Dendritic cell treated with granulocyte-macrophage colony-stimulating factor and Interleukin-4, amounts not matched to agents 40 ng/mL and 50 ng/mL, for 4 days (primary cell): Measurements from ENCODE around the gene SLC31A1.
"Not testable (repeated sequence)": the region's sequence is repeated elsewhere in the genome, so short reads cannot be mapped to it uniquely, and the experiment has no call there.

Experiments used
- H3K27ac Mint-ChIP-seq: one replicate; pipeline ENCODE4 v1.8.0; 2022; ENCODE audit warnings: mild to moderate bottlenecking, mixed read lengths
- H3K27me3 Mint-ChIP-seq: one replicate; pipeline ENCODE4 v1.8.0; 2022; ENCODE audit warnings: mild to moderate bottlenecking, mixed read lengths
- H3K36me3 Mint-ChIP-seq: one replicate; pipeline ENCODE4 v1.8.0; 2022; ENCODE audit warnings: low read depth, mixed read lengths
- H3K4me1 Mint-ChIP-seq: one replicate; pipeline ENCODE4 v1.8.0; 2022; ENCODE audit warnings: low read depth, mixed read lengths
- H3K4me3 Mint-ChIP-seq: one replicate; pipeline ENCODE4 v1.8.0; 2022; ENCODE audit warnings: mild to moderate bottlenecking, moderate library complexity, mixed read lengths
- H3K9me3 Mint-ChIP-seq: one replicate; pipeline ENCODE4 v1.8.0; 2022; ENCODE audit warnings: mixed read lengths
- intact Hi-C: fragments of 100-400 bp; cut with micrococcal nuclease; formaldehyde crosslinking; loops from one replicate; pipeline ENCODE4 v1.15.0; 2022

Gene SLC31A1

GRCh38 chr9:113293285-113293878 lies 72.0 kb downstream of the SLC31A1 start:
- intact Hi-C loops: no loop called here
- H3K27ac Mint-ChIP-seq: no peak overlapping the region
- peaks cover 6% of the 10 kb centered on the region for H3K4me1 Mint-ChIP-seq
- no peaks in the 10 kb centered on the region for H3K27me3 Mint-ChIP-seq
- peaks cover 53% of the 10 kb centered on the region for H3K36me3 Mint-ChIP-seq
- H3K4me3 Mint-ChIP-seq: no peak overlapping the region
- no peaks in the 10 kb centered on the region for H3K9me3 Mint-ChIP-seq

DNA sequence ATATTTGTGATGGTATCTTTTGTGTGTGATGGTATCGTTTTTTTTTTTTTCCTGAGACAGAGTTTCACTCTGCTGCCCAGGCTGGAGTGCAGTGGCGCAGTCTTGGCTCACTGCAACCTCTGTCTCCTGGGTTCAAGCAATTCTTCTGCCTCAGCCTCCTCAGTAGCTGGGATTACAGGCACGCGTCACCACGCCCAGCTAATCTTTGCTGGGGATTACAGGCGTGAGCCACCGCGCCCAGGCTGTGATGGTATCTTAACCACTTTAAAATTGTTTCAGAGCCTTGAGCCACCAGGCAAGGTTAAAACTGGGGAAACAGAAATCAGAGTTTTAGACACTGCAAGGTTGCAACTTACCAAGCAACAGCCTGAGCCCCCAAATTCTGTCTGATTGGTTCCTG lies 74.9 kb downstream of the SLC31A1 start:
- H3K27ac Mint-ChIP-seq, H3K27me3 Mint-ChIP-seq, H3K9me3 Mint-ChIP-seq, H3K4me3 Mint-ChIP-seq, intact Hi-C loops: not testable (repeated sequence)
- H3K4me1 Mint-ChIP-seq: peaks cover 18% of the 10 kb centered on the region
- H3K36me3 Mint-ChIP-seq: peaks cover 24% of the 10 kb centered on the region

- intact Hi-C loops: no loop called here
- no peaks in the 10 kb centered on the region for H3K9me3 Mint-ChIP-seq
- no peaks in the 10 kb centered on the region for H3K27me3 Mint-ChIP-seq
- no peak overlapping the region for H3K27ac Mint-ChIP-seq
- H3K36me3 Mint-ChIP-seq: peaks cover 17% of the 10 kb centered on the region
- no peak overlapping the region for H3K4me3 Mint-ChIP-seq
- H3K4me1 Mint-ChIP-seq: peaks cover 18% of the 10 kb centered on the region
Measured at GRCh38 chr9:113296796-113297558, 75.6 kb downstream of the SLC31A1 start.

- no peak overlapping the region for H3K4me3 Mint-ChIP-seq
- H3K9me3 Mint-ChIP-seq: no peaks in the 10 kb centered on the region
- H3K4me1 Mint-ChIP-seq: peaks cover 18% of the 10 kb centered on the region
- intact Hi-C loops: no loop called here
- no peak overlapping the region for H3K27ac Mint-ChIP-seq
- H3K36me3 Mint-ChIP-seq: peaks cover 3% of the 10 kb centered on the region
- H3K27me3 Mint-ChIP-seq: peaks cover 1% of the 10 kb centered on the region
Measured at GRCh38 chr9:113298311-113298710, 77.0 kb downstream of the SLC31A1 start.

DNA sequence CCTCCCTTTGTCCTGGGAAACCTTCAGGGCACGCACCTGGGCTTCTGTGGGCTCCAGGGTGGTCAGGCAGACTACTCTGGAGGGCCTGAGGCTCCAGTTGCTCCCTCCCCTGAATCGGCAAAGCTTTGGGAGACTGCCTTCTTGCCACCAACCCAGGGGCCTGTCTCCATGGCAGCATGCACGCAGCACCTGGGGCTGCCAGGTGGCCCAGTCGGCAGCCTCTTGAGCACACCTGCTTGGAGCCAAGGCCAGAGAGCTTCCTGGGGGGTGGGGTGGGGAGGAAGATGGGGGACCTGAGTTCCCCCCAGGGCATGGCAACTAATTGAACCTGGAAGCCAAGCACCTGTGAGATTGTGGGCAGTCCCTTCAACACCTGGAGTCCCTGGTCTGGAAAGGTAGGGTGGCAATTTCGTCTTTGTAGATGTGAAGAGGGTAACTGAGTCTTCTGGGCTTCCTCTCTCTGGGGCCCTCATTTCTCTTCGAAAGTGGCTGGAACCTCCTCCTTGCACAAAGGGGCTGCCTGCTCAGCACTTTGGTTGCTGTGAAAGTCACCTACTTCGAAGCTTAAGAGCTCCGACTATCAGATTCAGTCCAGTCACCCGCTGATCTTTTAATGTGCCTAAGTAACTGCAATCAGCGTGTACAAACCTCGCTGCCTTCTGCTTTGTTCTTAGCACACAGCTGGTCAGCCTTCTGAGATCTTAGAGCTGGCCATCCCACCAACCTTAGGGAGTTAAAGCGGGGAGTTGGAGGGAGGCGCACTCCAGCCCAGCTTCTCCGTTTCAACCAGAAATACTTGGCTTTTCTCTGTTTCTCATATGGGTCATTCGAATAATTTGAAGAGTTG lies 77.8 kb downstream of the SLC31A1 start:
- no peak overlapping the region for H3K4me3 Mint-ChIP-seq
- no peaks in the 10 kb centered on the region for H3K9me3 Mint-ChIP-seq
- peaks cover 18% of the 10 kb centered on the region for H3K4me1 Mint-ChIP-seq
- intact Hi-C loops: no loop called here
- peaks cover 1% of the 10 kb centered on the region for H3K27me3 Mint-ChIP-seq
- no peak overlapping the region for H3K27ac Mint-ChIP-seq
- no peaks in the 10 kb centered on the region for H3K36me3 Mint-ChIP-seq

- H3K9me3 Mint-ChIP-seq: no peaks in the 10 kb centered on the region
- no peaks in the 10 kb centered on the region for H3K36me3 Mint-ChIP-seq
- intact Hi-C loops: no loop called here
- no peak overlapping the region for H3K4me3 Mint-ChIP-seq
- peaks cover 1% of the 10 kb centered on the region for H3K27me3 Mint-ChIP-seq
- peak overlapping the region; percentile 22 for H3K27ac Mint-ChIP-seq
- H3K4me1 Mint-ChIP-seq: peaks cover 18% of the 10 kb centered on the region
Measured at GRCh38 chr9:113299800-113300292, 78.5 kb downstream of the SLC31A1 start.

DNA sequence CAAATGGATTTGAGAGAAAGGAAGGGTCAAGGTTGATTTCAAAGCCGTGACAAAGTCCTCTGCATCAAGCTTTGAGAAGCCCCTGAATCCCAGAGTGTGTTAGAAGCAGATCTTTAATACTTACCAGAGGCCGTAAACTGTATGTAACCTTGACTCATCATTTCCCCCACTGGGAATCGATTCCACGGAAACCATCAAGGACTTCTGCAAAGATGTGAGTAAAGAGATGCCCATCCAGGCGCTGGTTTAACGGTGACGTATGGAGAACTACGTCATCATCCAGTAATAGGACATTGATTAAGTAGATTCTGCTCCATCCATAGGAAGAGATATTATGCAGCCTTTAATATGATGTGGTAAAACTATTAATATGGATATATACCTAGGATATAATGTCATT lies 80.2 kb downstream of the SLC31A1 start:
- Mint-ChIP-seq H3K4me3 (no peak overlapping the region), H3K27me3 (peaks cover 1% of the 10 kb centered on the region), H3K9me3 (no peaks in the 10 kb centered on the region), H3K36me3 (no peaks in the 10 kb centered on the region), H3K4me1 (peaks cover 23% of the 10 kb centered on the region), H3K27ac (no peak overlapping the region)
- intact Hi-C loops: no loop called here

- intact Hi-C loops: no loop called here
- no peaks in the 10 kb centered on the region for H3K36me3 Mint-ChIP-seq
- H3K27ac Mint-ChIP-seq: no peak within 1 kb of the TSS
- no peak within 1 kb of the TSS for H3K4me3 Mint-ChIP-seq
- H3K9me3 Mint-ChIP-seq: no peaks in the 10 kb centered on the region
- peaks cover 1% of the 10 kb centered on the region for H3K27me3 Mint-ChIP-seq
- H3K4me1 Mint-ChIP-seq: peaks cover 18% of the 10 kb centered on the region
Measured at GRCh38 chr9:113302792-113303418, 81.6 kb downstream of the SLC31A1 start, which contains the start of gene RNF183. RNF183 (minus strand) TSS chr9:113303376; CDS start chr9:113298184, 5,192 bp downstream.

DNA sequence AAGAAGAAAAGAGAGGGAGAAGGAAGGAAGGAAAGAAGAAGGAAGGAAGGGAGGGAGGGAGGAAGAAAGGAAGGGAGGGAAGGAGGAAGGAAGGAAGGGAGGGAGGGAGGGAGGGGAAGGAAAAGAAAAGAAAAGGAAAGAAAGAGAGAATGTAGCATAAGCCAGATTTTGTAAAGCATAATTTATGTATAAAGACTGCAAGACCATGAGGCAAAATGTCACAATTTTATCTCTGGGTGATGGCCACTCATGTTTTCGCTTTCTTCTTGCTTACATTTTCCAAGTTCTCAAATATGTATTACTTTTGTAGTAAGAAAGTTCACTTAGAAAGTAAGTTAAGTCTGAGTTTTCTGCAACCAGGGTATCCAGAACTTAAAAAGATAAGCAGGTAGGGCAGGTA lies 85.2 kb downstream of the SLC31A1 start:
- Mint-ChIP-seq H3K27ac (no peak overlapping the region), H3K4me3 (no peak overlapping the region), H3K4me1 (peaks cover 6% of the 10 kb centered on the region), H3K9me3 (no peaks in the 10 kb centered on the region), H3K36me3 (no peaks in the 10 kb centered on the region), H3K27me3 (peaks cover 1% of the 10 kb centered on the region)
- intact Hi-C loops: no loop called here

GRCh38 chr9:113307396-113307975 lies 86.1 kb downstream of the SLC31A1 start:
- H3K27ac Mint-ChIP-seq: no peak overlapping the region
- intact Hi-C loops: no loop called here
- H3K27me3 Mint-ChIP-seq: peaks cover 1% of the 10 kb centered on the region
- no peak overlapping the region for H3K4me3 Mint-ChIP-seq
- H3K36me3 Mint-ChIP-seq: no peaks in the 10 kb centered on the region
- H3K4me1 Mint-ChIP-seq: peaks cover 6% of the 10 kb centered on the region
- H3K9me3 Mint-ChIP-seq: no peaks in the 10 kb centered on the region

GRCh38 chr9:113309204-113309813 lies 88.0 kb downstream of the SLC31A1 start:
- Mint-ChIP-seq H3K4me1 (peaks cover 6% of the 10 kb centered on the region), H3K36me3 (no peaks in the 10 kb centered on the region), H3K27me3 (no peaks in the 10 kb centered on the region), H3K27ac (no peak overlapping the region), H3K4me3 (no peak overlapping the region), H3K9me3 (no peaks in the 10 kb centered on the region)
- intact Hi-C loops: loop anchor here (1.0 kb wide), 1 partner anchor 98 kb away; no protein-coding TSS in a partner anchor

DNA sequence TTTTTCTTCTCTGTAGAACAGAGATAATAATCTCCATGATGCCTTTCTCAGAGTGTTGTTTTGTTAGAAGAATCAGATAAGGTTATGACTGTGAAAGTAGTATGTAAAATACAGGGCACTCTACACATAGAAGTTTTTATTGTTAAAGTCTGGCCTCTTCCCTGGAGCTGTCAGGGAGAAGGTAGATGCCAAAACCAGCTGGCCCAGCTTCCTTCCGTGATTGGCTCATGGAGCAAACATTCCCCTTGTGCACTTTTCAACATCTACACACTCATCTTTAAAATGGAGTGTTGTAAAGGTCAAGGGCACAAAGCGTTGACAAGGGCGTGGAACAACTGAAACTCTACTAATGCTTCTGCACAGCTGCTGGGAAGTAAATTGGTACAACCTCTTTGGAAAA lies 89.2 kb downstream of the SLC31A1 start:
- H3K27ac Mint-ChIP-seq: no peak overlapping the region

GRCh38 chr9:113311961-113312360 lies 90.6 kb downstream of the SLC31A1 start:
- Mint-ChIP-seq H3K27ac (no peak overlapping the region), H3K4me3 (no peak overlapping the region), H3K27me3 (no peaks in the 10 kb centered on the region), H3K4me1 (no peaks in the 10 kb centered on the region), H3K9me3 (no peaks in the 10 kb centered on the region), H3K36me3 (no peaks in the 10 kb centered on the region)
- intact Hi-C loops: no loop called here

More for the DNA sequence above, 89.2 kb downstream of the SLC31A1 start:
- intact Hi-C loops: no loop called here
- Mint-ChIP-seq H3K4me1 (peaks cover 6% of the 10 kb centered on the region), H3K36me3 (no peaks in the 10 kb centered on the region), H3K4me3 (no peak overlapping the region), H3K27me3 (no peaks in the 10 kb centered on the region), H3K9me3 (no peaks in the 10 kb centered on the region)
